SU-DHL-6 (cell line): ENCODE results near the gene ANO2.

Experiments used
- CTCF ChIP-seq: fragments of 200-600 bp; sonication (generic); IDR thresholded peaks from one replicate; pipeline ENCODE4 v1.5.1; 2017; ENCODE audit warnings: antibody characterized with exemption, mild to moderate bottlenecking, low read length, moderate library complexity; ENCODE audit not compliant: insufficient read depth, poor library complexity, severe bottlenecking
- EZH2phosphoT487 ChIP-seq: fragments of 200-600 bp; sonication (generic), shearing (Covaris generic); conservative IDR thresholded peaks from 2 replicates; pipeline ENCODE4 v1.6.1; 2018; ENCODE audit warnings: mild to moderate bottlenecking, antibody characterized with exemption, low read length, moderate library complexity, mixed read lengths

DNA sequence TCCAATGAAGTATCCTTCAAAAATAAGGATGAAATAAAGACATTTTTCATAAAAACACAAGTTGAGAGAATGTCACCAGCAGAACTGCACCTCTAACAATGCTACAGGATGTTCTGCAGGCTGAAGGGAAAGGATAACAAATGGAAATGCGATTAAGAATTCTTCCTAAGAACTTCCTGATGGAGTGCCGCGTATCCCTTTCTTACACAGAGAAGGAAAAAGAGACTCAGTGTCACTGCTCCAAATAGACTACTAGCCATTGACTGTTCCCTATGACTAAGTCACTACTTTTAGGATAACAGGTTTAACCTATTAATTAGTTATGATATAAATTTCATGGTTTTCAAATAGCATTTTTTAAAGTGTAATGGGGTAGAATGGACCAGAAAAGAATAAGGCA lies 3.2 kb downstream of the ANO2 start:
- TF ChIP-seq EZH2phosphoT487 (no peak), CTCF (no peak)
